ENCODE results near the gene DOK6.

The DOK6 gene

GRCh38 chr18:69556228-69556627 is 155.5 kb downstream of the DOK6 start:
- DNase-seq, result no peak

DNA sequence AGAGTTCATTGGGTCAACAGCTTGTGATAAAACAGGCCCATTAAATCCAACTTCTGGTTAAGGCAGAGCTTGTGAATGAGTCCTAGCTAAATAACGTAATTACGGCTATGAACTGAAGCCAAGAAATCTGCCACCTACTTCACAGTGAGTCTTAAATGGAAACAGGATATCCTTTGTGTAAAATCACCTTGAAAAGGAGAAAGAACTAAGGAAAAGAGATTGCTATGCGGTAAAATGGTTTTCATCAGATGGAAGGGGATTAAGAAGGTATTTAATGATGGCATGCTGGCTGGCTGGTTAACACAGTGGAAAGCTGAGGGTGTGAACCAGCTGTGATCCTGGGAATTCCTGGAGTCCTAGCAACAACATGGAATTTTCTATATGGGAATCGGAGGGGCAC is 156.6 kb downstream of the DOK6 start:
- DNase-seq, result no peak

- DNase-seq, result no peak
These were observed 157.4 kb downstream of the DOK6 start for GRCh38 chr18:69558052-69558451.

DNA sequence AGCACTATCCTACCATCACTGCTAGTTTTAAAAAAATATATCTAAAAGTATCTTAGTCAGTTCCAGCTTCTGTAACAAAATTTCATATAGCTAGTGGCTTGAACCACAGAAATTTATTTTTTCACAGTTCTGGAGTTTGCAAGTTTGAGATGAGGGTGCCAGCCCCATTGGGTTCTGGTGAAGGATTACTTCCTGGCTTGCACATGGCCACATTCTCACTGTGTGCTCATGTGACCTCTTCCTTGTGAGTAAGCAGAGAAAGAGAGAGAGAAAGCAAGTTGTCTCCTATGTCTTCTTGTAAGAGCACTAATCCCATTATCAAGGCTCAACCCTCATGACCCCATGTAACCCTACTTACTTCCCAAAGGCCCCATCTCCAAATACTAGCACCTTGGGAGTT is 158.9 kb downstream of the DOK6 start:
- DNase-seq, result no peak

- no peak for DNase-seq
These were observed 163.9 kb downstream of the DOK6 start for GRCh38 chr18:69564602-69565001.

DNA sequence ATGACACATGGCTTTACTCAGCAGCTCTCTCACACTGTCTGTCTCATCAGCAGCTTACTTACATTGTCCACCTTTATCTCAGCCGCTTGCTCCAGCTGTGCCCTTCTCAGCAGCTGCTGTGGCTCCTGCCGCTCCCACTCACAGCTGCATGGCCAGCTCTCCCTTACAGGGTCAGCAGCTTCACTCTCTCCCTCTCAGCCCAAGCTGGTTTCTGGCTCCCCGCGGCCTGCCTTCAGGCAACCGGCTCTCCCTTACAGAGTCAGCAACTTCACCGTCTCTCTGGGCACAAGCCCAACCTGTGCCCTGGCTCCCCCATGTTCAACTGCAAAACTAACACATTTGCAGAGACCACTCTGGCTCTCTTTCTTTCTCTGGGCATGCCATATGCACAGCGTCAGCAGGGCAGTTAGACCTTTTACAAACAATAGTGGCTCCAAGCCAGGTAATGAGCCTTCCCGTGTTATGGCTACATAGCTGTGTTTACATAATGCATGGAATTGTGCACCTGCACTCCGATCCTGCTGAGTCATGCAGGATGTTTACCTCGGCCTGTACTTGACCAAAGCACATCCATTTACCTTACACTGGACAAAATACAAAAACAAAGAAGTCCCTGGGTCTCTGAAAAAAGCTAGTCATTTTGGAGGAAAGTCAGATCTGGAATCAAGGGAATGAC is 167.3 kb downstream of the DOK6 start:
- DNase-seq, result no peak

GRCh38 chr18:69569133-69569532 is 168.4 kb downstream of the DOK6 start:
- DNase-seq, result no peak

DNA sequence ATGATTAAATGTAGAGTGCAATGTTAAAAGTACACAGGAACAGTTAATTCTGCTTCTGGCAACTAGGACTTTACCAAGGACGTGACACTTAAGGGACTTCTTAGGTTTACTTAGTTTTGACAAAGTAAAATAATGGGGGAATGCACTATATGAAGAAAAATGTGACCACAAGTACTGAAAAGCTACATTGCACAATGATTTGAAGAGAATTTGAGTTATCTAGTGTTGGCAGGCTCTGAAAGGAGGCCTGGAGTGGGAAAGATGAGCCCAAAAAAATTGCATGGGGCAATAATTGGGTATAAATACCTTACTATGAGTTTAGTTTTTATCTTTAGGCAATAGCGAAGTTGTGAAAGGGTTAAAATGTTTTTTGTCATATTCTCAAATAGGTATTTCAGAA is 173.7 kb downstream of the DOK6 start:
- no peak for DNase-seq

DNA sequence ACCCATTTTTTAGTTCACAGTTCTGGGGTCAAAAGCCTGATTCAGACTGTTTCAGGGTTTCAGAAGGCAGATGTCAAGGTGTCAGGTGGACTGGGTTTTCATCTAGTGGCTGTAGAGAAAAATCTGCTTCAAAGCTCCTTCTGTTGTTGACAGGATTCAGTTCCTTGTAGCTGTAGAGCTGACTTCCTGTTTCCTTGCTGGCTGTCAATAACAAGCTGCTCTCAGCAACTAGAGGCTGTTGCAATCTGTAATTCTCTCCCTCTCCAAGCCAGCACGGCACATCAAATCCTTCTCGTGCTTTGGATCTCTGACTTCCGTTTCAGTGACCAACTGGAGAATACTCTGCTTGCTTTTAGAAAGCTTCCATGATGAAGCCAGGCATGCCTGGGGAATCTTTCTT is 179.4 kb downstream of the DOK6 start:
- DNase-seq, result no peak

DNA sequence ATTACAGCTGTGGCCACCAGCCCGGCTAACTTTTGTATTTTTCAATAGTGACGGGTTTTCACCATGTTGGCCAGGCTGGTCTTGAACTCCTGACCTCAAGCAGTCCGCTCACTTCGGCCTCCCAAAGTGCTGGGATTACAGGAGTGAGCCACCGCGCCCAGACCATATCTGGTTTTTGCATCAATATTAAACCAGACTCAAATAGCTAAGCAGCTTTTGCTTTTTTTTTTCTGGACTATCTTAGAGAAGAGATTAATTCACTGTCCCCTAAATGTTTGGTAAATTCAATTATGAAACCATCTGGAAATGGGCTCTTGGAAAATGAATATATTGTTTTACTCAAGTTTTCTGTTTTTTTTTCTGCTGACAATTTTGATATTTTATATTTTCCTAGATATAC is 183.7 kb downstream of the DOK6 start:
- no peak for DNase-seq

DNA sequence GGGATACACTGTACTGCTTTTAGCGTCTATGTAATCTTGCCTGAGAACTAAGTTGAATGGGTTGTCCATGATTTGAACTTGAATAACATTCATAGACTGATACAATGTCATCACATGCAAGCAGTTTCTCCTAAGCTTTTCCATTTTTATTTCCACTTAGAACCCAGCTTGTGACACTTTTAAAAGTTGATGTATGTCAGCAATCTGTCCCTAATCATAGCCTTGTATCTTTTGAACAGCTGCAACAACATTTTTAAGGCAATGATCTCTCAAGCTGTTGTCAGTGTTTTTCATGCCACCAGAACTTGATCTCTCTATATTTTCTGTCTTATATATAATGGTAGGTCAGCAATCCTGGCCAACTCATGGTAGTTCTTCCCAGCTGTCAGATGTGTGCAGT is 185.0 kb downstream of the DOK6 start:
- no peak for DNase-seq

DNA sequence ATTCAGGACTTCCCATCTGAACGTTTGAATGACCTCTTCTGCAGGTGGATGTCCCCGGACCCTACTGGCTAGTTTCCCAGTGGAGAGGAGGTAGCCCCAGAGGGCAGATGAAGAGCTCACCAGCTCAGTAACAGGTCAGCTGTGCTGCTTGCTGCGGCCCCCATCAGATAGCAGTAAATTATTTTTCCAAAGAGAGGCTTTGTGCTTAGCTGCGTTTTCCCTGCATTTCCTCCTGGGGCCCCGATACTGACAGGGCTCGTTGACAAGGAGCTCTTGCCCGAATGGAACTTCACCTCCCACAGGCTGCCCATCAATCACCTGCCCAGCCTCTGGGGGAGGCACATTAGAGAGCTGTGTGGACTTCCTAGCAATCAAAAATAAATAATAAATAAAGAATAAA is 185.8 kb downstream of the DOK6 start:
- no peak for DNase-seq

DNA sequence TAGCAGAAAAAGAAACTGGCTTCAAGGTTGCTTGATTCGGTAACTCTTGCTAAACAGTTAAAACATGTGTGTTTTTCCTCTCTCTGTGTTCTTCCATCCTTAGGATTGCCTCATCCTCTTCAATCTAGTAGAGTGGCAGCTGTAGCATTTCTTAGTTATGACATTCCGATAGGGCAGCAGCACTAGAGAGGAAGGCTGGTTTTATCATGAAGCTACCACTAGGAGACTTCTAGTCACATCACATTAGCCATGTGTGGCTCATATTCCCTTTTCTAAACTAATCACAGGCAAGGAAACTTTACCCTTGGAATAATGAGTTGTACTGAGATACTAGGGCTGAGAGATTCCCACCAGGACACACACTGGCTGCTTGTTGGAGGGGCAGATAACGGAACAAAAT is 187.6 kb downstream of the DOK6 start:
- no peak for DNase-seq

- no peak for DNase-seq
These were observed 189.5 kb downstream of the DOK6 start for GRCh38 chr18:69590150-69590549.

DNA sequence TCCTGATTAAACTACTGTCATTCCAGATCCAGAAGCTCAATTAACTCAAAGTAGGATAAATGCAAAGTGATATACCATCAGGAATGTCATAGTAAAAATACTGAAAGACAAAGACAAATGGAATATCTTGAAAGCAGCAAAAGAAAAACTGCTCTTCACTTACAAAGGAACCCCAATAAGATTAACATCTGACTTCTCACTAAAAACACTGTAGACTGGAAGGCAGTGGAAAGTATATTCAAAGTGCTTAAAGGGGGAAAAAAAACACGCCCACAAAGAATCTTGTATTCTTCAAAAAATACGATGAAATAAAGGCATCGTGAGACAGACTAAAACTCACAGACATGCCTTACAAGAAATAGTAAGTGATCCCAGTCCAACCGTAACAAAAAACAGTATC is 195.7 kb downstream of the DOK6 start:
- no peak for DNase-seq

- DNase-seq, result no peak
These were observed 196.9 kb downstream of the DOK6 start for GRCh38 chr18:69597561-69597960.

DNA sequence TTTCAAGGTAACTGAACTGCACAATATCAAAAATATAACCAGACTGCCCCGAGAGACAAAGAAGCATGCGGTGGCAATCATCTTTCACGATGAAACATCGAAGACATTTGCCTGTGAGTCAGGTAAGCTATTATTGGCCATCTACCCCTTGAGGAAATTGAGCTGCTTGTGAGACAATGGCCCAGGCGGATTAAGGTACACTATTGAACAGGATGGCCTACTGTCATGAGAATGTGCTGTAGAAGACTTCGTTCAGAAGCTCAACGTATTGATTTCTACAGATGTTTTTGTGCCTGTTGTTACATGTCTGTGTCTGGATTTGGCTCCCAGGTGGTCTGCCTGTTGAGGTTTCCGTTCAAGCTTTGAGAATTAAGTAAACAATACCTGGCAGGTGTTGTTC is 198.7 kb downstream of the DOK6 start:
- no peak for DNase-seq

GRCh38 chr18:69612242-69612641 is 211.6 kb downstream of the DOK6 start:
- no peak for DNase-seq

DNA sequence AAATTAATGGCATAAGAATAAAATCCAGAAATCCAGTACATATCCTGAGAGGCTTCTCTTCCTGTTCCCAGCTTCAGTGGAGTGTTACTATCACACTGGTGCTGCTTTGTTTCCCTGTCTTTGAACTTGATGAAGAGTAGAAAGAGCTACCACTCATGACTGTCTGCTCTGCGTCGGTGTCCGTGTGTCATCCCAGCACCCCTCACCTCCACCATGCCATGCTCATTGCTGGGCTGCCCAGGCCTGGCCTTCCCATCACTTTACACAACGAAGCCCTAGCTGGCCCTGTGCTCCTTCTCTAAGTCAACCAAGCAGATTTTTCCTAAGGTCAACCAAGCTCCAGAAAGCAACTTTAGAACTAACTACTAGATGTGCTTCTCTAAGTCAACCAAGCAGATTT is 215.4 kb downstream of the DOK6 start:
- DNase-seq, result no peak

DNA sequence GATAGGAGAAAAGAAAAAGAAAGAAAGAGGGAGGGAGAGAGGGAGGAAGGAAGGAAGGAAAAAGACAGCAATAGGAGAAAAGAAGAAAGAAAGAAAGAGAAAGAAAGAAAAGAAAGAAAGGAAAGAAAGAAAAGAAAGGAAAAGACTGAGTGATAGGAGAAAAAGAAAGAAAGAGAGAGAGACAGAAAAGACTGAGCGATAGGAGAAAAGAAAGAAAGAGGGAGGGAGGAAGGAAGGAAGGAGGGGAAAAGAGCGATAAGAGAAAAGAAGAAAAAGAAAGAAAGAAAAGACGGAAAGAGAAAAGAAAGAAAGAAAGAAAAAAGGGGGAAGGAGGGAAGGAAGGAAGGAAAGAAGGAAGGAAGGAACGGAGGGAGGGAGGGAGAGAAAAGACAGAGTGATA is 216.7 kb downstream of the DOK6 start:
- no peak for DNase-seq

GRCh38 chr18:69617888-69618287 is 217.2 kb downstream of the DOK6 start:
- DNase-seq, result no peak

- DNase-seq, result no peak
These were observed 221.5 kb downstream of the DOK6 start for GRCh38 chr18:69622184-69622583.

DNA sequence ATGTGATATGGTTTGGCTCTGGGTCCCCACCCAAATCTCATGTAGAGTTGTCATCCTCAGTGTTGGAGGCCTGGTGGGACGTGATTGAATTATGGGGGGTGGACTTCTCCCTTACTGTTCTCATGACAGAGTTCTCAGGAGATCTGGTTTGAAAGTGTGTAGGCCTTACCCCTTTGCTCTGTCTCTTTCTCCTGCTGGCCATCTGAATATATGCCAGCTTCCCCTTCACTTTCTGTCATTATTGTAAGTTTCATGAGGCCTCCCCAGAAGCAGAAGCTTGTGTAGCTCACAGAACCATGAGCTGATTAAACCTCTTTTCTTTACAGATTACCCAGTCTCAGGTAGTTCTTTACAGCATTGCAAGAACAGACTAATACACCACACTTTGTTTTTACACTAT is 222.3 kb downstream of the DOK6 start:
- no peak for DNase-seq

GRCh38 chr18:69626171-69626570 is 225.5 kb downstream of the DOK6 start:
- DNase-seq, result no peak

DNA sequence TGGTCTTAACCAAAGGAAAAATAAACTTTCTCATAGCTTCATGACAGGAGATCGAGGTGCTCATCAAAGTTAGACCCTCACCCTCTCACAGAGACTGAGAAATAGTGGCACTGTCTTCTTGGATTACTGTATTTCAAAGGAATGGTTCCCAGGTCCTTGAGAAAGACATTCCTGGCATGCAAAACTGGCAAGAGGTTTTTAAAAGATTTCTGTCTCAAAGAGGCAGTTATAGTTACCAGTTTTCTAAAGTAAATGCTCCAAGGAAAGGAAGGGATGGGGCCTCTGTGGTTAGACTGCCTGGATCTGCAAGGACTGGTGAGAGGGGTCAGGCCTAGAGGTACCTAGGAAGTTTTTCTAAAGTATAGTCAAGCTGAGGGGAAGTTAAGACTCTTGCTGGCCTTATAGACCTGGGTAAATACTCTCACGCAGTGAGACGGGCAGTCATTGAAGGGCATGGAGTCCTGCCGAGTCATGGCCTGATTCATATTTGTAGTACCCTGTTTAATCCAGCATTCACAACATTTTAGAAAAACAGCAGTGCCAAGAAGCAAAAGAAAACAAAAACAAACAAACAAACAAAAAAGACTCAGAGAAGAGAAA is 226.1 kb downstream of the DOK6 start:
- no peak for DNase-seq

All from T-helper 9 cell (primary cell).